GM13976 (cell line): ENCODE measurements around the gene RFX3.

ENCODE experiments used
- DNase-seq: peaks from one replicate; pipeline ENCODE4 v3.0.0; 2012; ENCODE audit warnings: low spot score
- in situ Hi-C: fragments of 300-500 bp; cut with MboI; formaldehyde crosslinking; loops from one replicate; pipeline ENCODE4 v1.12.0; 2022; ENCODE audit warnings: low sequenced_read_pairs, mixed read lengths, inconsistent platforms; ENCODE audit not compliant: unreplicated experiment
- TF ChIP-seq, protein P1 (sequence below): IDR thresholded peaks from 2 replicates; pipeline ENCODE4 v1.5.1; 2012; ENCODE audit warnings: borderline replicate concordance, mild to moderate bottlenecking; ENCODE audit not compliant: insufficient read depth; ENCODE audit errors: extremely low read depth, missing control alignments, control extremely low read depth

The RFX3 gene

GRCh38 chr9:3444016-3444415 lies 81.8 kb downstream of the RFX3 start:
- TF ChIP-seq, protein P1, sequence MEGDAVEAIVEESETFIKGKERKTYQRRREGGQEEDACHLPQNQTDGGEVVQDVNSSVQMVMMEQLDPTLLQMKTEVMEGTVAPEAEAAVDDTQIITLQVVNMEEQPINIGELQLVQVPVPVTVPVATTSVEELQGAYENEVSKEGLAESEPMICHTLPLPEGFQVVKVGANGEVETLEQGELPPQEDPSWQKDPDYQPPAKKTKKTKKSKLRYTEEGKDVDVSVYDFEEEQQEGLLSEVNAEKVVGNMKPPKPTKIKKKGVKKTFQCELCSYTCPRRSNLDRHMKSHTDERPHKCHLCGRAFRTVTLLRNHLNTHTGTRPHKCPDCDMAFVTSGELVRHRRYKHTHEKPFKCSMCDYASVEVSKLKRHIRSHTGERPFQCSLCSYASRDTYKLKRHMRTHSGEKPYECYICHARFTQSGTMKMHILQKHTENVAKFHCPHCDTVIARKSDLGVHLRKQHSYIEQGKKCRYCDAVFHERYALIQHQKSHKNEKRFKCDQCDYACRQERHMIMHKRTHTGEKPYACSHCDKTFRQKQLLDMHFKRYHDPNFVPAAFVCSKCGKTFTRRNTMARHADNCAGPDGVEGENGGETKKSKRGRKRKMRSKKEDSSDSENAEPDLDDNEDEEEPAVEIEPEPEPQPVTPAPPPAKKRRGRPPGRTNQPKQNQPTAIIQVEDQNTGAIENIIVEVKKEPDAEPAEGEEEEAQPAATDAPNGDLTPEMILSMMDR = no peak
- in situ Hi-C loops = loop anchor here (10.0 kb wide), 1 partner anchor 209 kb away; no protein-coding TSS in a partner anchor
- no peak for DNase-seq

DNA sequence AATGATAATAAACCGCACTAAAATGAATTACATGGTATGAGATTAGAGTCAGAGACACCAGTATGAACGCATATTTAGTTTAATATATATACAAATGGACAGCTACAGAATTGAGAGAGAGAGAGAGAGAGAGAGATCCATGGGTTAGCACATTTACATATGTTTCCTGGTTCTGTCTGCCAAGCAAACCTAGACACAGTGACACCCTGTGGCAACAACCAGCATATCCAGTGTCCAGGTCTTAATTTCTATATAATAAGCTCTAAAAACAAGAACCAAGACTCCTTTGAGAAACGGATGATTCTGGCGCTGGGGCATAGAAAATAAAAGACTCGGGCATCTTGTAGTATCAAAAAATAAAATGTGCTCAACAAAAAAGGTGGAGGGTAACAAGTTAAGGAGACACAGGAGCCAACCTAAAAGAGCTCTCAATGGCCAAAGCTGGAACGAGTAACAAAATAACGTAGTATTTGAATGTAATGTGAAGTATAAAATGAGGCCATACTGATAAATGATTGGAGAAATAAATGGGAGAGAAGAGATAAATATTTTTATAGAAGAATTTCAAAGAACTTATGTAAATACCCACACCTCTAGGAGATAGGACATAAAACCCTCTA lies 84.5 kb downstream of the RFX3 start:
- peak; percentile 36 for DNase-seq
- TF ChIP-seq, protein P1 = peak; percentile 49
- in situ Hi-C loops = loop anchor here (10.0 kb wide), 1 partner anchor 207 kb away; no protein-coding TSS in a partner anchor

- in situ Hi-C loops = no loop called here
- TF ChIP-seq, protein P1 = no peak
- no peak for DNase-seq
These were observed 89.0 kb downstream of the RFX3 start for GRCh38 chr9:3436629-3437420.

- in situ Hi-C loops = no loop called here
- TF ChIP-seq, protein P1 = no peak
- DNase-seq = no peak
These were observed 90.1 kb downstream of the RFX3 start for GRCh38 chr9:3435732-3436131.

DNA sequence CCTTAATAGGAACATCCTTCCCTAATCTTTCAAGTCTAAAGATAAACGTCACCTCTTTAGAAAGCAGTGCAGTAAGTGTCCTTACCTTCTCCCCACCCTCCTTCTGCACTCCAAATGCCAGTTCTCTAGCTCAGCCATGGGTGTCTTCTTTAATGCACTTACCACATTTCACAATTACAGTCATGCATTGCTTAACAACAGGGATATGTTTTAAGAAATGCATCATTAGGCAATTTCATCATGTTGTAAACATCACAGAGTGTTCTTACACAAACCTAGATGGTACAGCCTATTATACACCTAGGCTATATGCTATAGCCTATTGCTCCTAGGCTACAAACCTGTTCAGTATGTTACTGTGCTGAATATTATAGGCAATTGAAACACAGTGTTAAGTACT lies 91.2 kb downstream of the RFX3 start:
- DNase-seq = no peak
- TF ChIP-seq, protein P1 = no peak
- in situ Hi-C loops = no loop called here

- no peak for DNase-seq
- in situ Hi-C loops = no loop called here
- TF ChIP-seq, protein P1 = no peak
These were observed 92.0 kb downstream of the RFX3 start for GRCh38 chr9:3433754-3434153.
